ENCODE data around the gene OR10K2. TPM values are rescaled to one million over a fixed set of nuclear protein-coding genes. Genes with fewer than 3 reads are reported as not detected.

The OR10K2 gene
- total and polyA plus RNA-seq, 2 of the 4 experiments (the other 2 are of a cell fraction) = not detected

GRCh38 chr1:158461534-158461933 is 35.5 kb upstream of the OR10K2 start, which contains the start of gene OR10K1:
Gene OR10K1 (plus strand): TSS chr1:158461834. CDS start chr1:158465562, 3,728 bp downstream.
- dilution Hi-C loops (cut with HindIII; ENCODE audit: low sequenced_read_pairs, unreplicated experiment) (no loop called here), in situ Hi-C loops (cut with MboI; ENCODE audit: low sequenced_read_pairs) (no loop called here)
- CTCF ChIA-PET = no interaction called here

More at GRCh38 chr1:158461534-158461933, 35.5 kb upstream of the OR10K2 start, which contains the start of gene OR10K1:
- Histone ChIP-seq H3K9ac (ENCODE audit: low read depth, low read length) (no peak within 1 kb of the TSS), H3K79me1 (ENCODE audit: low read depth in 1 of 2, low read length in 2 of 2) (no peaks in the 10 kb centered on the region), H3K9me1 (ENCODE audit: insufficient read depth, low read length) (no peaks in the 10 kb centered on the region), H3K36me3 (ENCODE audit: control insufficient read depth, insufficient read depth, low read length) (no peaks in the 10 kb centered on the region), H4K91ac (ENCODE audit: insufficient read depth, low read depth, low read length) (no peak within 1 kb of the TSS), H4K8ac (ENCODE audit: low read depth in 2 of 2, low read length in 2 of 2) (no peak within 1 kb of the TSS), H3K23ac (ENCODE audit: low read depth, low read length) (no peak within 1 kb of the TSS), H4K20me1 (ENCODE audit: insufficient read depth, low read length) (no peaks in the 10 kb centered on the region), H2BK120ac (ENCODE audit: low read depth, low read length) (no peak within 1 kb of the TSS), H2AK5ac (ENCODE audit: low read depth, low read length) (no peak within 1 kb of the TSS), H2BK20ac (ENCODE audit: low read depth, low read length) (no peak within 1 kb of the TSS), H3K27me3 (ENCODE audit: control insufficient read depth, insufficient read depth, low read length) (no peaks in the 10 kb centered on the region), H4K5ac (ENCODE audit: low read depth, low read length) (no peak within 1 kb of the TSS), H3K4me3 (ENCODE audit: insufficient read depth, low read depth, low read length) (no peak within 1 kb of the TSS), H3K9me3 (ENCODE audit: control insufficient read depth, insufficient read depth, low read length) (peaks cover 2% of the 10 kb centered on the region; the same call in 1 of the 2 replicates), H3K4me1 (ENCODE audit: control insufficient read depth, insufficient read depth, low read length) (no peaks in the 10 kb centered on the region), H3K4ac (ENCODE audit: low read depth, low read length) (no peak within 1 kb of the TSS), H2BK15ac (ENCODE audit: low read depth, low read length) (no peak within 1 kb of the TSS), H3K56ac (ENCODE audit: extremely low read depth, insufficient read depth, low read length) (no peak within 1 kb of the TSS), H2AK9ac (replicated peaks; ENCODE audit: low read depth, low read length, poor library complexity) (no peak within 1 kb of the TSS), H3K4me2 (ENCODE audit: low read depth, low read length) (no peak within 1 kb of the TSS), H3K14ac (replicated peaks; ENCODE audit: low read depth, low read length) (no peak within 1 kb of the TSS), H3K27ac (ENCODE audit: insufficient read depth, low read length) (no peak within 1 kb of the TSS), H2BK5ac (ENCODE audit: low read depth, low read length, poor library complexity, severe bottlenecking) (no peak within 1 kb of the TSS), H3K18ac (ENCODE audit: low read depth, low read length) (no peak within 1 kb of the TSS), H2AFZ (replicated peaks; ENCODE audit: low read length, poor library complexity) (no peak within 1 kb of the TSS)
- no CpG with 5 or more reads among the region's 2 CpGs for WGBS, 2 experiments (ENCODE audit: extremely low coverage in 2 of 2, insufficient read length in 1 of 2)
- no TSS peak for BruUV-seq (replicated peaks)
- POLR2A ChIA-PET (ENCODE audit: unreplicated experiment) = no interaction called here
- ATAC-seq (ENCODE audit: low read depth) = no peak
- DNase-seq = no peak
- TF ChIP-seq RCOR1 (IDR thresholded peaks at IDR 0.05; ENCODE audit: insufficient replicate concordance, low read length) (no peak), ELK1 (IDR thresholded peaks at IDR 0.05; ENCODE audit: borderline replicate concordance, low read depth, low read length) (no peak), MAFK (IDR thresholded peaks at IDR 0.05; ENCODE audit: low read depth, low read length) (no peak), USF2 (IDR thresholded peaks at IDR 0.05; ENCODE audit: low read depth, low read length) (no peak), CEBPB (IDR thresholded peaks at IDR 0.05; ENCODE audit: low read depth, low read length) (no peak), MAZ (IDR thresholded peaks at IDR 0.05; ENCODE audit: borderline replicate concordance, low read depth, low read length) (no peak)
- intact Hi-C loops (cut with micrococcal nuclease) = no loop called here

Data from IMR-90 (cell line).